Hematopoietic multipotent progenitor cell treated with erythropoietin and hydrocortisone succinate and interleukin-3 and kit ligand, for 15 days (in vitro differentiated cells): Measurements from ENCODE around the gene RINL.
A peak's percentile ranks its signal among the peaks of the same experiment; 100 is the strongest.

Experiments
- DNase-seq: peaks from one replicate; pipeline ENCODE4 v3.0.0-alpha.2; 2015; ENCODE audit warnings: low spot score

The RINL gene

GRCh38 chr19:38877781-38878574 is at the start of gene RINL:
TSS of gene RINL (minus strand) at chr19:38878275. CDS start at chr19:38876742, 1,533 bp downstream.
- no peak for DNase-seq

- no peak for DNase-seq
Observed at GRCh38 chr19:38924388-38924787, 46.3 kb upstream of the RINL start.

GRCh38 chr19:38922482-38922881 is 44.4 kb upstream of the RINL start:
- DNase-seq = no peak

- no peak for DNase-seq
Observed at GRCh38 chr19:38921420-38922274, 43.6 kb upstream of the RINL start.

- no peak for DNase-seq
Observed at GRCh38 chr19:38920602-38921419, 42.7 kb upstream of the RINL start.

- no peak for DNase-seq
Observed at GRCh38 chr19:38919837-38920601, 41.9 kb upstream of the RINL start.

GRCh38 chr19:38918526-38918925 is 40.5 kb upstream of the RINL start:
- DNase-seq = no peak

GRCh38 chr19:38917921-38918491 is 39.9 kb upstream of the RINL start:
- DNase-seq = peak; percentile 14

- no peak for DNase-seq
Observed at GRCh38 chr19:38917516-38917915, 39.4 kb upstream of the RINL start.

- DNase-seq = no peak
Observed at GRCh38 chr19:38915329-38916321, 37.5 kb upstream of the RINL start.

- DNase-seq = no peak
Observed at GRCh38 chr19:38913958-38914357, 35.9 kb upstream of the RINL start.

- DNase-seq = no peak
Observed at GRCh38 chr19:38912600-38913514, 34.8 kb upstream of the RINL start.

- DNase-seq = no peak
Observed at GRCh38 chr19:38911388-38912001, 33.4 kb upstream of the RINL start.

GRCh38 chr19:38910488-38910887 is 32.4 kb upstream of the RINL start:
- no peak for DNase-seq

GRCh38 chr19:38908911-38909310 is 30.8 kb upstream of the RINL start:
- no peak for DNase-seq

GRCh38 chr19:38907670-38908069 is 29.6 kb upstream of the RINL start:
- DNase-seq = no peak

- no peak for DNase-seq
Observed at GRCh38 chr19:38907227-38907626, 29.2 kb upstream of the RINL start.

- DNase-seq = no peak
Observed at GRCh38 chr19:38905620-38906019, 27.5 kb upstream of the RINL start.
